GM19023 (cell line): ENCODE measurements around the gene PRSS58.

ENCODE experiments used
- ATAC-seq: cut with Tn5 transposase; IDR thresholded peaks from one replicate; pipeline ENCODE4 v1.9.1; 2021; ENCODE audit warnings: mild to moderate bottlenecking, moderate library complexity; ENCODE audit not compliant: unreplicated experiment

PRSS58 gene, protein sequence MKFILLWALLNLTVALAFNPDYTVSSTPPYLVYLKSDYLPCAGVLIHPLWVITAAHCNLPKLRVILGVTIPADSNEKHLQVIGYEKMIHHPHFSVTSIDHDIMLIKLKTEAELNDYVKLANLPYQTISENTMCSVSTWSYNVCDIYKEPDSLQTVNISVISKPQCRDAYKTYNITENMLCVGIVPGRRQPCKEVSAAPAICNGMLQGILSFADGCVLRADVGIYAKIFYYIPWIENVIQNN

DNA sequence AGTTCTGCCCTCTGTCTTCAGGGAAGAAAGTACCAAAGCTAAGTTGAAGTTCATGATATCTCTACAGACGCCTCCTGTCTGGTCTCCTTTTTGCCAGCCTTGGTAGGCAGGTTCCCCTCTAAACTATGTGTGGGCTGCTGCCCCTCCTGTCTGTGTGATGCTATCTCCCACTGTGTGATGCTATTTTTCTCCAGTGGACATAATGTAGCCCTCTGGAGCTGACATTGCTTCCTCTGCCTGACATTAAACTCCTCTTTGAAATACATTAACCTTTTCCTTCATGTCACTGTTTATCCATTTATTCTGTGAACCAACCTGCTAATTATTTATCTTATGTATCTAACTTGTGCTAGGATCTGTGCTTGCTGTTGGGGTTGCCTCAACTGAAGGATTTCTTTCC is at the start of gene PRSS58:
Gene PRSS58 (minus strand): TSS at position 101 of the 400 bp plus-strand sequence. CDS start 351 bp downstream, outside the sequence.
- ATAC-seq: no peak

DNA sequence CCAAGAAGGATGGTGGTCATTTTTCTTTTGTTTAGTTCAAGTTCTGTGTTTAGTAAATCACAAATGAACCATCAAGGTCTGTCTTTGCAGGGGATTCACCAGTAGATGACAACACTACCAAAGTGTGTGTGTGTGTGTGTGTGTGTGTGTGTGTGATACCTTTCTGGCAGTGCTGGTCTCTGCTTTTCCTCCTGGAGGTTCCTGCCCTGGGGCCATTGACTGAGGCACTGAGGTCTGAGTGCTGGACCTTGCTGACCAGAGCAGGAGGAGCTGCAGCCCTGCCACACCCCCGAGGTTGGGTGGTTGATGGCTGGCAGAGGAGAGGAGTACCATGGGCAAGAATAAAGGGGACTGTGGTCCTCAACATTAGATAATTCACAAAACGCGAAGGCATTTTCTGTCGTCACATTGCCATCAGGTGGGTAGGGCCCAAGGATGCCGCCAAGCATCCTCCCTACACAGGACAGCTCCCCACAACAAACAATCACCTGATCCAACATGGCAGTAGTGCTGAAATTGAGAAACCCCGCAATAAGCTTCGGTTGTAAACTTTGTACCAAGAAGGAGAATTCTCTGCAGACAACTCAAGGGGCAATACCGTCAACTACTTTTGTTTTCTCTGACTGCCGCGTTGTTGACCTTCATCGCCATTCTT is 49.5 kb upstream of the PRSS58 start:
- ATAC-seq: no peak

DNA sequence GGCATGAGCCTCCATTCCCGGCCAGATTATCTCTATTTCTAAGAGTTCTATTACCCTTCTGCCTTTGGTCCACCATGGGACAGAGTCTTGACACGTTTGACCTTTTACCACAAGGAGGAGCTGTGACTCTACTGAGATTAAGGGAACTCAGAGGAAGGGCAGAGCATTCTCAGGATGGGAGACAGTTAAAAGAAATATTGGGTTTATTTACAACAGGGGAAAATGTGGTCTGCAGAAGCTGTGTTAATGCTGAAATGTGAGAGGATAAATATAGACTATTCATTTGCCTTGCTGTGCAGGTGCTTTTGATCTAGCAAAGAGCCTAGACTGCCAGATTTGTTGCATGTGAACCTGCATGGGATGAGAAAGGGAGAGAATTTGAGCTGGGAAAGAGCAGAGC is 45.8 kb upstream of the PRSS58 start:
- ATAC-seq: peak; percentile 40

DNA sequence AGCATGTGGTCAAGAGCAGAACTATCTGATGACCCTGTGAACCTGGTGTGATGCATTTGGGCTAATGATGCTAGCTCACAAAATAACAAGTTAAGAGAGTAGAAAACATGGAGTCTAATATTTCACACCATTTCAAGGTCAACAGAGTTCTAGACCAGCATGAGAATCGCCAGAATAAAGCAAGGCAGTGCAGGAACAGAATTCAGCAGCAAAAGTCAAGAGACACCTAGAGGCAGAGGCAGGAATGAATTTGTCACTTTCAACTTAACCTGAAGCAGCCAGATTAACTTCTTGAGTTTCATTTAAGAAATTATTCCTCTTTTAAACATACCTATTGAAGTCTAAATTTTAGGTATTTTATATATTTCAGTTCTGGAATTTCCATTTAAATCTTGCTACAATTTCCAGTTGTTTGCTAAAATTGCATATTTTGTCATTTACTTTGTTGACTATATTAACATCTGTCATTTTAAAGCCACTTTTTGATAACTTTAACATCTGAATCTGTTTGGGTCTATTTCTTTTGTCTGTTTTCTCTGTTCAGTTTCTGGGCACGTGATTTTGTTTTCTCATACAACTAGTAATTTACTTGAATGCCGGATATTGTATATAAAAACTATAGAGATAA is 44.2 kb upstream of the PRSS58 start:
- ATAC-seq: peak; percentile 59

- no peak for ATAC-seq
Measured at GRCh38 chr7:142301299-142301698, 43.4 kb upstream of the PRSS58 start.

DNA sequence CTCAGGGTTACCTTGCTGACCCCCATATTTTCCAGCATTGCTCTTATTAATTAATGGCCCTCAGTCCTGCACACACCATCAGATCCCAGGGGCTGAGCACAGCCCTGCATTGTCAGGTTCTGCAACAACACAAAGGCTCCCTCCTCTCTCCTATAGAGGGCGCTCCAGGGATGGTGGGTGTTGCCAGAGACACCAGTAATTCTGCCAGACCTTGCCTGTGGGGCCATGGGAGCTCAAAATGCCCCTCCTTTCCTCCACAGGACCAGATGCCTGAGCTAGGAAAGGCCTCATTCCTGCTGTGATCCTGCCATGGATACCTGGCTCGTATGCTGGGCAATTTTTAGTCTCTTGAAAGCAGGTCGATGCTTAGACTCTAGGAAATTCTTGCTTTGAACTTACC is 42.8 kb upstream of the PRSS58 start:
- ATAC-seq: no peak

GRCh38 chr7:142299237-142299781 is 41.5 kb upstream of the PRSS58 start:
- no peak for ATAC-seq

- ATAC-seq: no peak
Measured at GRCh38 chr7:142298627-142299026, 40.8 kb upstream of the PRSS58 start.

- ATAC-seq: no peak
Measured at GRCh38 chr7:142298009-142298408, 40.2 kb upstream of the PRSS58 start.

DNA sequence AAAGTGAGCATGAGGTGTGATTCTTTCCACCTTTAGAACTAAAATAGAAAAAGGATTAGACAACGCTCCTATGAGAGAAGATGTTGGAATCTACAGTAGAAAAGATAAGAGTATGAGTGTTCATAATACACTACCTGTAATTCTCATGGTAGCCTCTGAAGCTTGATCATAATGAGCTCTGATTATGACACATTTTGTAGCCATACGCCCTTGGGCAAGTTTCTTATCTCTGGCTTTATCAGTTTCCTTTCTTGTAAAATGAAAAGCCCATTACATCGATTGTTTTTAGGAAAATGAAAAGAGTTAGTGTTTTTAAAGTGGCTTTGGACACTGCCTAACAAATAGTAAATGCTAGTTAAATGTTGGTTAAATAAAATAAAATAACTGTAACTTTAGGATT is 22.4 kb upstream of the PRSS58 start:
- ATAC-seq: no peak

GRCh38 chr7:142279601-142280000 is 21.7 kb upstream of the PRSS58 start:
- no peak for ATAC-seq

DNA sequence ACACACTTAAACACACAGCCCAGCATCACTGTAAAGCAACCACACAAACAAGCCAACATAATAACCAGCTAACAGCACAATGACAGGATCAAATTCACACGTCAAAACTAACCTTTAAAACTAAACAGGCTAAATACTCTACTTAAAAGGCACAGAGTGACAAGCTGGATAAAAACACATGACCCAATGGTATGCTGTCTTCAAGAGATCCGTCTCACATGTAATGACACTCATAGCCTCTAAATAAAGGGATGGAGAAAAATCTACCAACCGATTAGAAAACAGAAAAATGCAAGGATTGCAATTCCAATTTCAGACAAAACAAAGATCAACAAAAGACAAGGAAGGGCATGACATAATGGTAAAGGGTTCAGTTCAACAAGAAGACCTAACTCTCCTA is 17.2 kb upstream of the PRSS58 start:
- ATAC-seq: no peak

DNA sequence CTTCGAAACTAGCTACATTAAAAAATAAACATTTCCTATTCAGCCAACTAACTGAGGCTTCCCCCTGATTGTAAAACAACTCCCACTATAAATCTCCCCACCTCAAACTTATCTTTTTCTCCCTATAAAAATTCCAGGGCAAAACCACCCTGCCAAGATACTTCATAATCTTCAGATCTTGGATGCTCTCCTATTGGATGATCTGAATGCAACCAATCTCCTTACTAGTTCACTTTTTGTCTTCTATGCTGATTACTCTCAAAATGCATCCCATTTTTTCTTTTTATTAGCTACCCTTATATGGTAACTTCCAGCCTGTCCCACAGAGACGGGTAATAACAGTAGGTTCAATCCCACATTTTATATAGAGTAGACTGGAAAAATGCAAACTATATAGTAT is 15.0 kb upstream of the PRSS58 start:
- no peak for ATAC-seq

GRCh38 chr7:142263598-142264380 is 5.9 kb upstream of the PRSS58 start:
- no peak for ATAC-seq

DNA sequence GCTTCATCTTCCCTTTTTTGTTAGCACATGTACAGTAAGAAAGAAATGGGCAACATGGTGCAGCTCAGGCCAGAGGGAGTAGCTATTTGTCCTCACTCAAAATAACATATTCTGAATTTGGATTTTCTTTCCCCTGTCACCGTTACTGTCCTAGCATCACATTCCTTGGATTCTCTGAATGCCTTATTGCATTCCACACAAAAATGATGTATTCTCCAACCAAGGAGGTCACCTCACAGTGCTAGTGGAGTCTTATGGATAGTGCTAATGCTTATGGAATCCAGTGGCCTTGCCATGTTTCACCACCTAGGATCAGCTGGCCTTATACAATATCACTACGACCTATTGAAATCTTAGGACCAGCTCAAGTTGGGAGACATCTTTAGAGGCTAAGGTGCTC is 7.2 kb downstream of the PRSS58 start:
- ATAC-seq: no peak

GRCh38 chr7:142249918-142250317 is 7.9 kb downstream of the PRSS58 start:
- ATAC-seq: no peak

- ATAC-seq: no peak
Measured at GRCh38 chr7:142248166-142249160, 9.4 kb downstream of the PRSS58 start.

DNA sequence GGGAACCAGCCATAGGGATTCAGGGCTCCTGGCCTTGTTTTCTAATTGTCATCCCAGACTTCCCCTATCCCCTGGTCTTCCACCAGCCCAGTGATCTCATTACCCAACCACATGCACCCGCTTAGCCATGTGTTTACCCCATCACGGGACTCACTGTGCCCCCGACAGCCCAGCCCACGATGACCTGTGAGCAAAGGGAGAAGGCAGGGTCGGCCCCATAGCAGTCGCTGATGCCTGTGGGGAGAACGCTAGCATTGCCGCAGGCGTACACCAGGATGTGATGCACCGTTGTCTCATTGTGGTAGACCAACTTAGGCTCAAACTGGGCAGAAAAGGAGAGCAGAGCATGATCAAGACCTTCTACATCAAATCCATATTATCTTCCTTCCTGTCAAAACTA is 14.0 kb downstream of the PRSS58 start:
- ATAC-seq: no peak

- no peak for ATAC-seq
Measured at GRCh38 chr7:142240546-142240945, 17.3 kb downstream of the PRSS58 start.

GRCh38 chr7:142231716-142232115 is 26.1 kb downstream of the PRSS58 start:
- no peak for ATAC-seq
